ENCODE data around the gene PGAM2. TPM values are rescaled to one million over a fixed set of nuclear protein-coding genes. Genes with fewer than 3 reads are reported as not detected.
"Not testable (repeated sequence)": the region's sequence is repeated elsewhere in the genome, so short reads cannot be mapped to it uniquely, and the experiment has no call there.

The PGAM2 gene
- total RNA-seq, 1 donor from 2014 or later = not detected

- peak; percentile 71 for DNase-seq (ENCODE audit: low spot score)
Observed at GRCh38 chr7:44052771-44053365, 12.5 kb downstream of the PGAM2 start.

GRCh38 chr7:44051611-44052220 lies 13.7 kb downstream of the PGAM2 start:
- DNase-seq (ENCODE audit: low spot score) = peak; percentile 53

GRCh38 chr7:44050915-44051560 lies 14.3 kb downstream of the PGAM2 start:
- DNase-seq (ENCODE audit: low spot score) = peak; percentile 35

- DNase-seq (ENCODE audit: low spot score) = peak; percentile 68
Observed at GRCh38 chr7:44050121-44050914, 15.0 kb downstream of the PGAM2 start.

- no peak for DNase-seq (ENCODE audit: low spot score)
Observed at GRCh38 chr7:44048031-44048795, 17.2 kb downstream of the PGAM2 start.

GRCh38 chr7:44046321-44047061 lies 18.9 kb downstream of the PGAM2 start:
- peak; percentile 47 for DNase-seq (ENCODE audit: low spot score)

- peak; percentile 26 for DNase-seq (ENCODE audit: low spot score)
Observed at GRCh38 chr7:44045226-44046014, 19.9 kb downstream of the PGAM2 start.

GRCh38 chr7:44044315-44045225 lies 20.8 kb downstream of the PGAM2 start, which contains the start of gene DBNL:
Gene DBNL (plus strand): TSS chr7:44044702. CDS start chr7:44044738, 36 bp downstream.
- DNase-seq (ENCODE audit: low spot score) = peak; percentile 99

- no peak for DNase-seq (ENCODE audit: low spot score)
Observed at GRCh38 chr7:44043902-44044301, 21.5 kb downstream of the PGAM2 start.

- DNase-seq (ENCODE audit: low spot score) = no peak
Observed at GRCh38 chr7:44042221-44042620, 23.1 kb downstream of the PGAM2 start.

- DNase-seq (ENCODE audit: low spot score) = not testable (repeated sequence)
Observed at GRCh38 chr7:44040493-44040891, 24.9 kb downstream of the PGAM2 start.

GRCh38 chr7:44039800-44040492 lies 25.4 kb downstream of the PGAM2 start:
- DNase-seq (ENCODE audit: low spot score) = not testable (repeated sequence)

- DNase-seq (ENCODE audit: low spot score) = peak; percentile 96
Observed at GRCh38 chr7:44038961-44039558, 26.3 kb downstream of the PGAM2 start.

- DNase-seq (ENCODE audit: low spot score) = not testable (repeated sequence)
Observed at GRCh38 chr7:44038553-44038952, 26.8 kb downstream of the PGAM2 start.

GRCh38 chr7:44037951-44038350 lies 27.4 kb downstream of the PGAM2 start:
- not testable (repeated sequence) for DNase-seq (ENCODE audit: low spot score)

- DNase-seq (ENCODE audit: low spot score) = not testable (repeated sequence)
Observed at GRCh38 chr7:44036364-44036763, 29.0 kb downstream of the PGAM2 start.

All from mesenteric fat pad (tissue), 1 donor.